MM.1S (cell line): ENCODE measurements around the gene KCNN4.
"Not testable (repeated sequence)": the region's sequence is repeated elsewhere in the genome, so short reads cannot be mapped to it uniquely, and the experiment has no call there.

Experiments used
- DNase-seq: peaks from one replicate; pipeline ENCODE4 v3.0.0-alpha.2; 2015
- H2AFZ ChIP-seq: fragments of 300-600 bp; sonication (generic); 2 replicates; pipeline ENCODE4 v1.6.0; 2016; ENCODE audit warnings: antibody characterized with exemption, low read length
- H3F3A ChIP-seq: fragments of 300-600 bp; sonication (generic); 2 replicates; pipeline ENCODE4 v1.6.1; 2016; ENCODE audit warnings: mild to moderate bottlenecking, antibody characterized with exemption, low read length, moderate library complexity, mixed read lengths; ENCODE audit not compliant: insufficient read depth
- H3K27ac ChIP-seq: fragments of 300-600 bp; sonication (generic); 2 replicates; pipeline ENCODE4 v1.5.1; 2016; ENCODE audit warnings: mild to moderate bottlenecking, low read length
- H3K27me3 ChIP-seq: fragments of 300-600 bp; sonication (generic); replicated peaks from 2 replicates; pipeline ENCODE4 v1.6.0; 2016; ENCODE audit warnings: low read length; ENCODE audit not compliant: insufficient read depth
- H3K36me3 ChIP-seq: fragments of 300-600 bp; sonication (generic); replicated peaks from 2 replicates; pipeline ENCODE4 v1.6.1; 2016; ENCODE audit warnings: mild to moderate bottlenecking, low read length, mixed read lengths; ENCODE audit not compliant: insufficient read depth
- H3K4me1 ChIP-seq: fragments of 300-600 bp; sonication (generic); 2 replicates; pipeline ENCODE4 v1.6.1; 2016; ENCODE audit warnings: low read length, mixed read lengths
- H3K4me2 ChIP-seq: fragments of 300-600 bp; sonication (generic); 2 replicates; pipeline ENCODE4 v1.6.0; 2016; ENCODE audit warnings: low read depth, low read length
- H3K4me3 ChIP-seq: fragments of 300-600 bp; sonication (generic); 2 replicates; pipeline ENCODE4 v1.5.1; 2016; ENCODE audit warnings: low read length, mixed read lengths
- H3K79me2 ChIP-seq: fragments of 300-600 bp; sonication (generic); 2 replicates; pipeline ENCODE4 v1.6.1; 2016; ENCODE audit warnings: mixed run types, low read length, mixed read lengths
- H3K9ac ChIP-seq: fragments of 300-600 bp; sonication (generic); 2 replicates; pipeline ENCODE4 v1.6.1; 2016; ENCODE audit warnings: low read length, mixed read lengths
- H3K9me2 ChIP-seq: fragments of 300-600 bp; sonication (generic); replicated peaks from 2 replicates; pipeline ENCODE4 v1.6.1; 2016; ENCODE audit warnings: mild to moderate bottlenecking, low read length, mixed read lengths; ENCODE audit not compliant: insufficient read depth
- H3K9me3 ChIP-seq: fragments of 300-600 bp; sonication (generic); replicated peaks from 2 replicates; pipeline ENCODE4 v1.6.1; 2016; ENCODE audit warnings: mild to moderate bottlenecking, low read length, mixed read lengths; ENCODE audit not compliant: insufficient read depth
- H4K20me1 ChIP-seq: fragments of 300-600 bp; sonication (generic); 2 replicates; pipeline ENCODE4 v1.6.1; 2016; ENCODE audit warnings: mild to moderate bottlenecking, low read length, moderate library complexity, mixed read lengths; ENCODE audit not compliant: insufficient read depth
- CTCF ChIP-seq: fragments of 300-600 bp; sonication (generic); IDR thresholded peaks from 2 replicates; pipeline ENCODE4 v1.5.1; 2016; ENCODE audit warnings: antibody characterized with exemption, low read length, mixed read lengths
- EZH2 ChIP-seq: fragments of 300-600 bp; sonication (generic); optimal IDR thresholded peaks from 2 replicates; pipeline ENCODE3; 2017; ENCODE audit warnings: low read depth, mild to moderate bottlenecking, antibody characterized with exemption, low read length, mixed read lengths
- EZH2phosphoT487 ChIP-seq: fragments of 300-600 bp; sonication (generic); IDR thresholded peaks from 2 replicates; pipeline ENCODE4 v1.6.1; 2018; ENCODE audit warnings: antibody characterized with exemption, low read length

Gene KCNN4

GRCh38 chr19:43809762-43810696 lies 29.3 kb upstream of the KCNN4 start:
- no peaks in the 10 kb centered on the region for H3K9me2 ChIP-seq
- no peaks in the 10 kb centered on the region for H3K9me3 ChIP-seq
- TF ChIP-seq CTCF (peak; percentile 72), EZH2phosphoT487 (no peak), EZH2 (no peak)
- H3K36me3 ChIP-seq, result no peaks in the 10 kb centered on the region
- no peaks in the 10 kb centered on the region for H3F3A ChIP-seq
- H3K4me3 ChIP-seq, result no peak overlapping the region
- no peaks in the 10 kb centered on the region for H3K79me2 ChIP-seq
- no peak overlapping the region for H2AFZ ChIP-seq
- no peaks in the 10 kb centered on the region for H4K20me1 ChIP-seq
- no peak overlapping the region for H3K4me2 ChIP-seq
- H3K27me3 ChIP-seq, result no peaks in the 10 kb centered on the region; the same call in 1 of the 2 replicates
- no peaks in the 10 kb centered on the region for H3K4me1 ChIP-seq
- no peak overlapping the region for H3K27ac ChIP-seq
- DNase-seq, result peak; percentile 75
- no peak overlapping the region for H3K9ac ChIP-seq

- Histone ChIP-seq H4K20me1 (no peaks in the 10 kb centered on the region), H3F3A (no peaks in the 10 kb centered on the region), H3K9me2 (no peaks in the 10 kb centered on the region), H2AFZ (no peak overlapping the region), H3K9ac (no peak overlapping the region), H3K27me3 (no peaks in the 10 kb centered on the region; the same call in 1 of the 2 replicates), H3K4me2 (no peak overlapping the region), H3K4me1 (no peaks in the 10 kb centered on the region), H3K36me3 (no peaks in the 10 kb centered on the region), H3K9me3 (no peaks in the 10 kb centered on the region), H3K4me3 (no peak overlapping the region), H3K79me2 (no peaks in the 10 kb centered on the region), H3K27ac (no peak overlapping the region)
- no peak for TF ChIP-seq CTCF
- TF ChIP-seq EZH2phosphoT487, result no peak
- no peak for TF ChIP-seq EZH2
- DNase-seq, result no peak
Measured at GRCh38 chr19:43807651-43808050, 26.9 kb upstream of the KCNN4 start.

- no peak overlapping the region for H3K9ac ChIP-seq
- no peak overlapping the region for H3K4me2 ChIP-seq
- no peaks in the 10 kb centered on the region for H3K9me3 ChIP-seq
- no peaks in the 10 kb centered on the region; the same call in 1 of the 2 replicates for H3K27me3 ChIP-seq
- H3K36me3 ChIP-seq, result no peaks in the 10 kb centered on the region
- no peak overlapping the region for H2AFZ ChIP-seq
- no peak overlapping the region; the same call in 1 of the 2 replicates for H3K27ac ChIP-seq
- H3K4me3 ChIP-seq, result no peak overlapping the region
- H3K9me2 ChIP-seq, result no peaks in the 10 kb centered on the region
- TF ChIP-seq EZH2phosphoT487 (no peak), CTCF (no peak), EZH2 (no peak)
- no peaks in the 10 kb centered on the region for H3K4me1 ChIP-seq
- H4K20me1 ChIP-seq, result no peaks in the 10 kb centered on the region
- no peaks in the 10 kb centered on the region for H3K79me2 ChIP-seq
- DNase-seq, result no peak
- no peaks in the 10 kb centered on the region for H3F3A ChIP-seq
Measured at GRCh38 chr19:43806848-43807247, 26.1 kb upstream of the KCNN4 start.

GRCh38 chr19:43806401-43806800 lies 25.6 kb upstream of the KCNN4 start:
- H3K79me2 ChIP-seq, H3K9me3 ChIP-seq, H2AFZ ChIP-seq, H3K4me1 ChIP-seq, DNase-seq, H3K27ac ChIP-seq, H3F3A ChIP-seq, H4K20me1 ChIP-seq, H3K4me3 ChIP-seq, H3K36me3 ChIP-seq, H3K9me2 ChIP-seq, H3K9ac ChIP-seq, H3K4me2 ChIP-seq, H3K27me3 ChIP-seq: not testable (repeated sequence)
